NCI-H1694 treated with DMSO at 0.1 percent for 48 hours (cell line): ENCODE data around the gene GKN2.

ENCODE experiments used
- DNase-seq: peaks from one replicate; lab custom pipeline; 2025; lab: John Stamatoyannopoulos, UW

Gene GKN2

DNA sequence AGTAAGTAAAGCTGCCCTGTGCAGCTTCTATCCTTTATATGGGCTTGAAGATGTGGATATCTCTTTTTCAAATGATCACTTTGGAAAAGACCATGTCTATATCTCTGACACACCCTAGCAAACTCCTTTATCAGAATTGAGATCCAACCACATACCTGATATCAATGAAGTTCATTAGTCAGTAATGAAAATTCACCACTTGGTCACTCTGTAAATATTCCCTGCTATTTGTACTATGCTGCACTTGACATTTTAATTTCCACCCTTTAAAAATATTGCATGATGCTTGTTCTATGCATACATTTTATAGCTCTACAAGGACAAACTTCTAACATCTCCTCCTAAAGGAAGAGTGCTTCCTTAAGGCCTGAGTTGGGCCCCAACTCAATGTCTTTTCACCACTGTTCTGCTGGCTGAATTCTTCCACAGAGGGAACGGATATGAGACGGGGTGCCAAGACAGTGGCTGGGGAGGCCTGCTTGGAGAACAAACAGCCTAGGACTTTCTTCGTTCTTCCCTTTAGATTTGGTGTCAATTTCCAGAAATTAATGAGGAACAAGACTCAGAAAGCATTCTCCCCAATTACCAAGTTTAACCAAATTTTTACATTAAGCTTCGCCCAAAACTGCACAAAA lies at the start of gene GKN2:
Gene GKN2, minus strand, starts transcription at position 7 of the 635 bp plus-strand sequence. CDS start 32 bp downstream, outside the sequence.
- DNase-seq = no peak

- no peak for DNase-seq
Observed at GRCh38 chr2:69001879-69002278, 49.2 kb upstream of the GKN2 start.

- no peak for DNase-seq
Observed at GRCh38 chr2:68997401-68997800, 44.7 kb upstream of the GKN2 start.

- DNase-seq = no peak
Observed at GRCh38 chr2:68995916-68996315, 43.2 kb upstream of the GKN2 start.

- no peak for DNase-seq
Observed at GRCh38 chr2:68994864-68995263, 42.2 kb upstream of the GKN2 start.

DNA sequence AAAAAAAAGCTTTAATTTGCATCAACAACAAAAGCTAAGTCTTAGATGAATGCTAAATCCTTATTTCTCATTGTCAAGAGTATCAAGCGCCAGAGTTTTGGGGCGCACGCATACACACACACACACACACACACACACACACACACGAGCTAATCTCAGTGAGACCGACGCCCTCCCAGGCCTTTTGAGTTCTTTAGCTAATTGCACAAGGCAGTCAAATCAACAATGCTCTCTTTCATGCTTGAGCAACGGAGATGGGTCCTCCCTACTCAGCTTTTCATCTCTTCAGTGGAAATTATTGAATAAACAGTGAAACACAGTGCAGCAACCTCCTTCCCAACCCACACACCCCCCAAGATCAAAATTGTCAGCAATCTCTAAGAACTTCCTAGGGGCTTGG lies 41.0 kb upstream of the GKN2 start:
- no peak for DNase-seq

DNA sequence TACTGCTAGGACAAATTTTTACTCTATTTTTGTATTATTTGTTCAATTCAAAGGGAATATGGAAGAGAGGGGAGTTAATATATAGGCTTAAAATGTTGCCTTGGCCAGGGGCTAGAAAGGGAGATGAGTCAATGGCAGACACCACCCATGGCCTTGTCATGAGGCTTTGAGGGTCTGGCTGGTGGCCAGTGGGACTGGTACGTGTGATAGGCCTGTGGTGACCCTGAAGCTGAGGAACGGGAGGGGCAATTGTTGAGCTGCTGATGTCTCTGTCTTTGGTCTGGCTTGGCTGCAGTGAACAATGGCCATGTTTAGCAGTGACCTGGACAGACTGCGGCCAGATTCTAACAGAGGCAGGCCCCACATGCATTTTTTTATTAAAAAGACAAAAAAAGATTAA lies 40.2 kb upstream of the GKN2 start:
- DNase-seq = no peak

DNA sequence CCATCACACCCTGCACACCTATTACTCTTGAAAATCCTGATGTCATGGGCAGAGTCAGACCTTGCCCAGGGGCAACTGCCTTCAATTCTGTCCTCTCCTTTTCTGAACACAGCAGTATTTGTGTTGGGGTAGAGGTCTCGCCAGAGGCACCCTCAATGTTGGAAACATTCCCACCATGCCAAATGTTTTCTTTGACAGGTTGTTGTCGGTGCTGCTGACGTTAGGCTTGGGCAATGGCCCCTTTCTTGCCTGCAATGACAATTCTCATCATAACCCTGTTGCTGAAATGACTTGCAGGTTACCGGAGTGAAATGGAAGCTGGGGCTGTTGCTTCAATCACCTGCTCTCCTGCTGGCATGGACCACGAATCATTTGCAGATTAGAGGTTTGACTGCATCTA lies 39.6 kb upstream of the GKN2 start:
- DNase-seq = no peak

DNA sequence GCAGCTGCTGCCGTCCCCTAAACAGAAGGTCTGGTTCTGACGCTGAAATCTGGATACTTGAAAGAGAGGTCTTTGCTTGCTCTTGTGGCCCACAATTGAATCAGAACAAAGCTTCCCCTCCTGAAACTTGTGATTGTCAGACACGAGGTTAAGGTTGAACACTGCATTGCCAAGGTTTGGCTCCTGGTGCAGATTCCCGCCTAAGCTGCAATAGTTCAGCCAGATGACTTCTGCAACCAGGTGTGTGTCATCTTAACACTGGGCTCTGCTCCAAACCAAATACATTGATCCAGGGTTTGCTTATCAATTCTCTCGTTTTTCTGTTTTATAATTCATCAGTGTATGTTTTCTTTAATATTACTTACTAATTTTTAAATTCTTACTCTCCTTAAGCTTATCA lies 36.3 kb upstream of the GKN2 start:
- no peak for DNase-seq

- no peak for DNase-seq
Observed at GRCh38 chr2:68987021-68987503, 34.4 kb upstream of the GKN2 start.

DNA sequence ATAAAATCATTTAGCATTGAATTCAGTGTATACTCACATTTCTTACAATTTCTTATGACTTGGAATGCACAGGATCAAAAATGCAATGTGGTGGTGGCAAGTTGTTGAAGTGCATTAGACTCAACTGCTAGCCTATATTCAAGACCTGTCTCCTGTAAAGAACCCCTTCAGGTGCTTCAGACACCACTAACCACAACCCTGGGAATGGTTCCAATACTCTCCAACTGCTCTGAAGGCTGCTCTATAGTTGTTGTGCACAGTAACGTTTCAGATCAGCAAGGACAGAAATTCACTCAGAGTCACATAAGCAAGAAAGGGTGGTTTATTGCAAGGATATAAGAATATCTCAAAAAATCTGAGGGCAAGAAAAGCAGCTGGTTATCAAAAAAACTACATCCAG lies 28.3 kb upstream of the GKN2 start:
- no peak for DNase-seq

GRCh38 chr2:68978098-68978497 lies 25.4 kb upstream of the GKN2 start:
- no peak for DNase-seq

GRCh38 chr2:68977453-68977852 lies 24.8 kb upstream of the GKN2 start:
- no peak for DNase-seq

GRCh38 chr2:68975844-68976243 lies 23.2 kb upstream of the GKN2 start:
- no peak for DNase-seq

GRCh38 chr2:68974946-68975665 lies 22.4 kb upstream of the GKN2 start:
- no peak for DNase-seq

- DNase-seq = no peak
Observed at GRCh38 chr2:68974251-68974650, 21.6 kb upstream of the GKN2 start, which contains the start of gene GKN1. TSS of gene GKN1 (plus strand) at chr2:68974636. CDS start at chr2:68974678, 42 bp downstream.

DNA sequence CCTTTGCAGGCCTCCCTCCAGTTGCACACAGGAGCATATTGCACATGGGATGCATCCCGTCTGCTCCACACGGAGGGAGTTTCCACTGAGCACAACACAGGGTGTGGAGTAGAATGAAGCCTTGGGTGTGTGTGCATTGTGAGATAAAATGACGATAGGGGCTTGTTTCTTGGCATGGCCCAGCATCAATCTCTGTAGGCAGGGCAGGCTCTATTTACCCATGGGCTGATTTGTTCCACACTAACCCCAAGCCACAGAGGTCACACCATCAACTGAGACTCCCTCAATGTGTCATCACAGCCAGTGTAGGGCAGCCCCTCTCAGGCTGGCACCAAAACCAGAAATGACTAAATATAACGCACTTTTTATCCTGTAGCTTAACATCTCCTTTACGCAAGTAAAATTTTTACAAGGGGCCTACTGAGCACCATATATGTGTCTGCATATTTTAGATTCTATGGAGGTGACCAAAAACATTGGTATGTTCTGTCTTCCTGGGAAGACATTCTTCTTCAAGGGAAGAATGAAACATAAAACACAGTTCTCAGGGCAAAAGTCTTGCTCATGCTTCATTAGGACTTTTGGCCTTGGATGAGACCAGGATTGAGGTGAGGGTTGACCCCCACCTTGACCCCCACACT lies 19.0 kb upstream of the GKN2 start:
- no peak for DNase-seq

GRCh38 chr2:68970566-68971265 lies 18.0 kb upstream of the GKN2 start:
- DNase-seq = no peak

- no peak for DNase-seq
Observed at GRCh38 chr2:68969736-68970490, 17.2 kb upstream of the GKN2 start.

DNA sequence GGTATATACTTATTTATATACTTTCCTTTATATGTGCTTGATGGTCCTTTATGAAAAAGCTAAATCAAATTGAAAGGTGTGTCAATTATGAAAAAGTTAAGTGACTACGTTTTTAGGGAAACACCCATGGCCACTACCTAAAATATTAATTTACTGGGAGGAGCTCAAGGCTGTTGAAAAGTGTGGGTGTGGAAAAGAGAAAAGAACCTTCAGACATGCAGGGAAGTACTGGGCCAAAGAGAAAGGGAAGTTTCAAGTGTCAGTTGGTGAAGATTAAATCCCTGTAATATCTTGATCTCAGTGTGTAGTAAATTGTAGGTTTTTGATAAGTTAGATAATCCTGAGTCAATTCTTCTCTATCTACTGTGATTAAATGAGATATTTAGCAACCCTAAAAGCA lies 15.5 kb upstream of the GKN2 start:
- DNase-seq = no peak

DNA sequence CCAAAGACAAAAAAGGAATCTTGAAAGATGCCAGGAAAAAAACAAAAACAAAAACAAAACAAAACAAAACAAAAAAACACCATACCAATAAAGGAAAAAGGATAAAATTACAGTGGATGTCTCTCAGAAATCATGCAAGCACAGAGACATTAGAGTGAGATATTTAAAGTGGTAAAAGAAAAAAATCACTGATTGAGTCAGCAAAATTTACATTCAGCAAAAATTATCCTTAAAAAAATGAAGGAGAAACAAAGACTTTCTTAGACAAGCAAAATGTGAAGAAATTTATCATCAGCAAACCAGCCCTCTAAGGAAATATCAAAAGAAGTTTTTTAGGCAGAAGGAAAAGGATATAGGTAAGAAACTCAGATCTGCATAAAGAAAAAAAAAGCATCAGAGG lies 11.6 kb upstream of the GKN2 start:
- no peak for DNase-seq

DNA sequence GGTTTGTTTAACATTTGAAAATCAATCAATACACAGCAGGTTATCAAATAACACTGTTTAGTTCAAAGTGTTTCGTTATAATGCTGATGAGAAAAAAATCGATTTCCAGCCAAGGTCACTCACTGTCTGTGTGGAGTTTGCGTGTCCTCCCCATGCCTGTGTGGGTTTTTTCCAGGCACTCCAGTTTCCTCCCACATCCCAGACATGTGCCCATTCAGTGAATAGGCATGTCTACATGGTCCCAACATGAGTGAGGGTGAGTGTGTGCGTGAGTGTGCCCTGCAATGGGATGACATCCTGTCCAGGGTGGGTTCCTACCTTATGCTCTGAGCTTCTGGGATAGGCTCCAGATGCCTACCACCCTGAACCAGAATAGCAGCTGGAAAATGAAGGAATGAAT lies 8.7 kb upstream of the GKN2 start:
- DNase-seq = no peak
